Testis (tissue), 3 donors: Measurements from ENCODE around the gene FSTL4. TPM values are rescaled to one million over a fixed set of nuclear protein-coding genes. Genes with fewer than 3 reads are reported as not detected.
A peak's percentile ranks its signal among the peaks of the same experiment; 100 is the strongest.

ENCODE experiments used
- DNase-seq: peaks from one replicate; pipeline ENCODE4 v3.0.0-alpha.2; 2019
- H3K27ac ChIP-seq, 2 donors: fragments of 200-600 bp; sonication (generic); one replicate each; pipeline ENCODE4 v1.5.1; 2019
- H3K27me3 ChIP-seq: fragments of 200-600 bp; sonication (generic); one replicate; pipeline ENCODE4 v1.5.1; 2019
- H3K36me3 ChIP-seq: fragments of 200-600 bp; sonication (generic); one replicate; pipeline ENCODE4 v1.5.1; 2017; ENCODE audit warnings: low read depth; ENCODE audit errors: missing control alignments
- H3K4me1 ChIP-seq: fragments of 200-600 bp; sonication (generic); one replicate; pipeline ENCODE4 v1.5.1; 2019
- H3K4me3 ChIP-seq, 2 donors: fragments of 200-600 bp; sonication (generic); one replicate each; pipeline ENCODE4 v1.5.1; 2017 to 2019
- H3K9me3 ChIP-seq: fragments of 200-600 bp; sonication (generic); one replicate; pipeline ENCODE4 v1.5.1; 2017
- POLR2A ChIP-seq: fragments of 450-650 bp; IDR thresholded peaks from one replicate; pipeline ENCODE4 v1.6.1; 2017; ENCODE audit warnings: antibody characterized with exemption, mild to moderate bottlenecking, moderate library complexity
- WGBS, 2 donors: methylation state at CpG; one replicate each; pipeline ENCODE4 v1.1.5; 2018; 5-methylcytosine and 5-hydroxymethylcytosine counted together
- intact Hi-C: fragments of 100-400 bp; cut with DNase I; formaldehyde crosslinking; loops from one replicate; pipeline ENCODE4 v1.15.1; 2023; ENCODE audit warnings: low total_unique reads
- polyA plus RNA-seq: library from polyadenylated mRNA; stranded (reverse); fragments of 350-450 nt; fragmentation: Illumina TruSeq; extraction: RNeasy Lipid Tissue Mini Kit (QIAGEN cat#74804); gene quantifications from one replicate; pipeline ENCODE4 v1.2.3, GENCODE V29; 2014; ENCODE audit warnings: low read depth, low replicate concordance; ENCODE audit not compliant: insufficient read depth
- total RNA-seq, 2 donors: library from RNA; depleted of rRNA; stranded (reverse); fragments of >200 nt; gene quantifications; one replicate each; pipeline ENCODE4 v1.2.3, GENCODE V29; 2016
- TF ChIP-seq, protein P1 (sequence below), 3 experiments: fragments of 450-650 bp in 2 of 3; fragments of 200-600 bp in 1 of 3; sonication (generic) in 1 of 3; IDR thresholded peaks; one replicate each; pipeline ENCODE4 v1.5.1; 2016 to 2019; ENCODE audit warnings: antibody characterized with exemption in 3 of 3, mild to moderate bottlenecking in 2 of 3, moderate library complexity in 1 of 3

The FSTL4 gene
- total and polyA plus RNA-seq, 3 donors from 2014 or later = 7.1 to 8.6 (median 7.4) TPM

DNA sequence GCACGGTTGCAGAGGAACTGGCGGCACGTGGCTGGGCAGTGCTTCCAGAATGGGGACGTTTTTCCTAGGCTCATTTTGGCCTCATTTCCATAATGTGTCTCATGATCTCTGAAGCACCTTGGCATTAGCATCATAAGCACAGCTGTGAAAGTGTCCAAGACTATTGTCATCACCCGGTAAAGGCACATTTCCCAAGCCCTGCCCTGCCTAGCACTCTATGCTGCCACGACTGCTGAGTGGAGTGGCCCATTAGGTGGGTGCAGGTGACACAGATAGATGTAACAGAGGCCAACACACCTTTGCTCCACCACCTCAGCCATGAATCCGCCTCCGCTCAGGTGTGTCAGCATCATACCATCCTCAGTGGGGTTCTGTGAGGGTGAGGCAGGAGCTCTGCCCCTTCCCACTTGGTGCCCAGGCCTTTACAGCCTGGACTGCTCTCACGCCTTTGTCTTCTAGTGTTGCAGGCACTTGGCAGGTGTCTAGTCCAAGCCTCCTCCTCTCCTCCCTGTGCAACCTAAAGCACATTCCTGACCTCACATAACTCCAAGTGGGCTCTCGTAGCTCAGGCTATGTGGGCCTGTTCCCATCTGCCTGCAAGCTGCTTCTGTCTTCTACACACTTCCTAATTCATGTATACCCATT is 213.0 kb downstream of the FSTL4 start:
- Histone ChIP-seq H3K4me1 (peaks cover 22% of the 10 kb centered on the region), H3K36me3 (no peaks in the 10 kb centered on the region), H3K9me3 (no peaks in the 10 kb centered on the region), H3K27me3 (no peaks in the 10 kb centered on the region), H3K27ac (no peak overlapping the region), H3K4me3 (no peak overlapping the region)
- TF ChIP-seq, protein P1, sequence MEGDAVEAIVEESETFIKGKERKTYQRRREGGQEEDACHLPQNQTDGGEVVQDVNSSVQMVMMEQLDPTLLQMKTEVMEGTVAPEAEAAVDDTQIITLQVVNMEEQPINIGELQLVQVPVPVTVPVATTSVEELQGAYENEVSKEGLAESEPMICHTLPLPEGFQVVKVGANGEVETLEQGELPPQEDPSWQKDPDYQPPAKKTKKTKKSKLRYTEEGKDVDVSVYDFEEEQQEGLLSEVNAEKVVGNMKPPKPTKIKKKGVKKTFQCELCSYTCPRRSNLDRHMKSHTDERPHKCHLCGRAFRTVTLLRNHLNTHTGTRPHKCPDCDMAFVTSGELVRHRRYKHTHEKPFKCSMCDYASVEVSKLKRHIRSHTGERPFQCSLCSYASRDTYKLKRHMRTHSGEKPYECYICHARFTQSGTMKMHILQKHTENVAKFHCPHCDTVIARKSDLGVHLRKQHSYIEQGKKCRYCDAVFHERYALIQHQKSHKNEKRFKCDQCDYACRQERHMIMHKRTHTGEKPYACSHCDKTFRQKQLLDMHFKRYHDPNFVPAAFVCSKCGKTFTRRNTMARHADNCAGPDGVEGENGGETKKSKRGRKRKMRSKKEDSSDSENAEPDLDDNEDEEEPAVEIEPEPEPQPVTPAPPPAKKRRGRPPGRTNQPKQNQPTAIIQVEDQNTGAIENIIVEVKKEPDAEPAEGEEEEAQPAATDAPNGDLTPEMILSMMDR (IDR thresholded peaks at IDR 0.05) = no peak
- TF ChIP-seq POLR2A = no peak
- 80 to 88% methylated on average over 9 to 10 of the region's 10 CpGs for WGBS, 2 donors
- intact Hi-C loops = no loop called here
- DNase-seq = no peak

DNA sequence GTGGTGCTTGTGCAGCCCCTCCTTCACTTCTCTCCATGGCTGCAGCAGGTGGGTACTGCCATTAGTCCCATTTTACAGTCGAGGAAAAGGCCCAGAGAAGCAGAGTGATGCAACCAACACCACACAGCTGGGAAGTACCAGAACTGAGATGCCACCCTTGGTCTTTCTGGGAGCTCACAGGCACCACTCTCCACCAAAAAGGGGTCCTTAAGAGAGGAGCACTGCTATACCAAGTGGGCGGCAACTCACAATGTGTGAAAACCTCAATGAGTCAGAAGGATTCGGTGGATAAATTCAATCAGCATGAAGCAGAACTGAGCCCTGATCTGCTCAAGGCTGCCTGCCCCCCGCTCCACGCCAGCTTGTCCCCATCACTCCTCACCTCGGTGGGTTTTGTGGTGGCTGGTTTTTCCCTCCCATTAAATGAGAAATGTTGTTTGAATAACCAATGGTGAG is 213.7 kb downstream of the FSTL4 start:
- no peak overlapping the region for H3K27ac ChIP-seq
- no peak for DNase-seq
- no peak for TF ChIP-seq POLR2A
- TF ChIP-seq, protein P1 (IDR thresholded peaks at IDR 0.05) = no peak

DNA sequence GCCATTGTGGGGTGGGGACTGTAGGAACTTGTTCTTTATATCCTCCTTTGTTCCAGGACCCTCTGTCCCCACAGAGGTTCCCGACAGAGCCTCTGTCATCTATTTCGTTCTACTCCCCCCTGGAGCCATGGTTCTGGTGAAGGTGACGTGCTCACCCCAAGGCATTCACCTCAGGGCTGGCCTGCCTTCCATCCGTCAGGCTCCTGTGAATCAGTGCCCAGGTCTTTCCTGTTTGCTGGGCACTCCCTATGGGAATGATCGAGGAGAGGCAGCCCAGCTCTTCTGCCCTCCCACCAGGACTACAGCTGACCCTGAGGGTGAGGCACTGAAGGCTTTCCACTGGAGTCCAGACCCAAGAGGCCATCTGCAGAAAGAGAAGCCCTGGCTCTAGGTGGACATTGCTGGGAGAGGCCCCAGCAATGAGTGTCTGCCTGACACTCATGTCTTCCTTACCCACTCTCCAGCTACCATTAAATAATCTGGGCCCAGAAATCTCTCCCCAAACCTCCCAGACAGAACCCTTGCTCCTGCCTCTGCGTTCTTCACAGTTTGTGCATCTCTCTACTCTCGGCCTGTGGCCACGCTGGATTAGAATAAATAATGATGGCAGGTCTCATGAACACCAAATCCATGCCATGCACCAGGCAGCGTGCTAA is 214.2 kb downstream of the FSTL4 start:
- DNase-seq = no peak
- Histone ChIP-seq H3K27me3 (no peaks in the 10 kb centered on the region), H3K4me1 (peaks cover 22% of the 10 kb centered on the region), H3K9me3 (no peaks in the 10 kb centered on the region), H3K4me3 (no peak overlapping the region), H3K27ac (no peak overlapping the region), H3K36me3 (no peaks in the 10 kb centered on the region)
- 90 to 92% methylated on average over 7 to 9 of the region's 9 CpGs for WGBS, 2 donors
- intact Hi-C loops = no loop called here
- no peak for TF ChIP-seq POLR2A
- TF ChIP-seq, protein P1 (IDR thresholded peaks at IDR 0.05) = no peak

More for the DNA sequence above, 213.7 kb downstream of the FSTL4 start:
- no peaks in the 10 kb centered on the region for H3K9me3 ChIP-seq
- H3K4me1 ChIP-seq = peaks cover 22% of the 10 kb centered on the region
- no peaks in the 10 kb centered on the region for H3K27me3 ChIP-seq
- no peaks in the 10 kb centered on the region for H3K36me3 ChIP-seq
- intact Hi-C loops = no loop called here
- 85 to 87% methylated on average over 6 of the region's 6 CpGs for WGBS, 2 donors
- no peak overlapping the region for H3K4me3 ChIP-seq

DNA sequence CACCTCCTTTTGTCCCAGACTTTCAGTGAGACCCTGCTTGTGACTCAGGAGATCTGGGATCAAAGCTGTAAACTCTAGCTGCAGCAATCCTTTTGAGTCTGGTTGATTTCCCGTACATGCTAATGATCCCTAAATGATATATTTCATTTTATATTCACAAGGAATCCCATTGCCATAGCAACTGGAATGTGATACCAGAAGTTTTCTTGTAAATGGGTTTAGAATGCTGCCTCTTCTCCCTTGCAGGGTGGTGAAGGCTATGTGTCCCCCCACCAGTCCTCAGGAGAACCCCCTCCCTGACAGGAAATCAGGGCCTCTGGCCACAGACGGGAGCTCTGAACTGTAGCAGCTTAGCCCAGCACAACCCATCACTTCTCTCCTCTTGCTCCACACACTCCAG is 215.0 kb downstream of the FSTL4 start:
- no peaks in the 10 kb centered on the region for H3K36me3 ChIP-seq
- H3K4me3 ChIP-seq = no peak overlapping the region
- H3K27ac ChIP-seq = peak overlapping the region; percentile 26 to 47
- no peak for DNase-seq
- H3K27me3 ChIP-seq = no peaks in the 10 kb centered on the region
- 52 to 61% methylated on average over 2 of the region's 2 CpGs for WGBS, 2 donors
- peaks cover 22% of the 10 kb centered on the region for H3K4me1 ChIP-seq
- no peak for TF ChIP-seq POLR2A
- TF ChIP-seq, protein P1 (IDR thresholded peaks at IDR 0.05) = no peak
- intact Hi-C loops = no loop called here
- no peaks in the 10 kb centered on the region for H3K9me3 ChIP-seq
